ENCODE results near the gene ZSWIM1. TPM values are rescaled to one million over a fixed set of nuclear protein-coding genes. Genes with fewer than 3 reads are reported as not detected.

Gene ZSWIM1
- total and polyA plus RNA-seq, 8 donors = 1.7 to 13.4 (median 3.5) TPM

GRCh38 chr20:45878076-45878761 is 2.8 kb upstream of the ZSWIM1 start:
- Histone ChIP-seq H3K36me3 (peaks cover 17 to 38% (median 34%) of the 10 kb centered on the region in 4 donors), H3K4me1 (peaks cover 10 to 27% (median 21%) of the 10 kb centered on the region in 4 donors), H3K27me3 (no peaks in the 10 kb centered on the region), H3K4me3 (no peak overlapping the region), H3K27ac (no peak overlapping the region), H3K9me3 (no peaks in the 10 kb centered on the region)
- TF ChIP-seq EP300 (IDR thresholded peaks at IDR 0.05) (no peak), POLR2AphosphoS5 (IDR thresholded peaks at IDR 0.05) (no peak), POLR2A (IDR thresholded peaks at IDR 0.05) (no peak), CTCF (IDR thresholded peaks at IDR 0.05) (no peak)
- intact Hi-C loops (cut with DNase I; ENCODE audit: low total_unique reads) = no loop called here
- DNase-seq = peak in 1 of 2 donors; percentile 60
- 73 to 91% (median 83%) methylated on average over 13 of the region's 13 CpGs for WGBS, 5 donors

GRCh38 chr20:45882469-45883099 is 1.6 kb downstream of the ZSWIM1 start:
- Histone ChIP-seq H3K36me3 (peaks cover 19 to 67% (median 61%) of the 10 kb centered on the region in 4 donors), H3K4me1 (peaks cover 16 to 46% (median 32%) of the 10 kb centered on the region in 4 donors), H3K4me3 (no peak overlapping the region), H3K27ac (peak overlapping the region in 1 of 5 donors; percentile 91), H3K27me3 (no peaks in the 10 kb centered on the region), H3K9me3 (no peaks in the 10 kb centered on the region)
- 66 to 88% (median 74%) methylated on average over 4 of the region's 4 CpGs for WGBS, 5 donors
- intact Hi-C loops (cut with DNase I; ENCODE audit: low total_unique reads) = no loop called here
- DNase-seq = no peak
- no peak for TF ChIP-seq POLR2A (IDR thresholded peaks at IDR 0.05)
- TF ChIP-seq CTCF (IDR thresholded peaks at IDR 0.05) = no peak
- no peak for TF ChIP-seq POLR2AphosphoS5 (IDR thresholded peaks at IDR 0.05)
- no peak for TF ChIP-seq EP300 (IDR thresholded peaks at IDR 0.05)

- Histone ChIP-seq H3K4me1 (peaks cover 16 to 47% (median 33%) of the 10 kb centered on the region in 4 donors), H3K4me3 (no peak overlapping the region), H3K27ac (no peak overlapping the region), H3K27me3 (no peaks in the 10 kb centered on the region), H3K9me3 (no peaks in the 10 kb centered on the region), H3K36me3 (peaks cover 15 to 67% (median 57%) of the 10 kb centered on the region in 4 donors)
- intact Hi-C loops (cut with DNase I; ENCODE audit: low total_unique reads) = no loop called here
- DNase-seq = no peak
- TF ChIP-seq CTCF (IDR thresholded peaks at IDR 0.05) (no peak), EP300 (IDR thresholded peaks at IDR 0.05) (no peak), POLR2AphosphoS5 (IDR thresholded peaks at IDR 0.05) (no peak), POLR2A (IDR thresholded peaks at IDR 0.05) (no peak)
- 63 to 86% (median 76%) methylated on average over 8 to 9 of the region's 9 CpGs for WGBS, 5 donors
Measured at GRCh38 chr20:45883100-45883469, 2.1 kb downstream of the ZSWIM1 start.

- TF ChIP-seq POLR2A (IDR thresholded peaks at IDR 0.05) (no peak), CTCF (IDR thresholded peaks at IDR 0.05) (no peak), POLR2AphosphoS5 (IDR thresholded peaks at IDR 0.05) (no peak), EP300 (IDR thresholded peaks at IDR 0.05) (no peak)
- no peak overlapping the region for H3K27ac ChIP-seq
- H3K9me3 ChIP-seq = no peaks in the 10 kb centered on the region
- no peak overlapping the region for H3K4me3 ChIP-seq
- peaks cover 15 to 64% (median 45%) of the 10 kb centered on the region in 4 donors for H3K4me1 ChIP-seq
- WGBS, 5 donors = 83 to 93% (median 91%) methylated on average over 7 to 19 of the region's 19 CpGs
- H3K36me3 ChIP-seq = peaks cover 13 to 64% (median 53%) of the 10 kb centered on the region in 4 donors
- no peak for DNase-seq
- no peaks in the 10 kb centered on the region for H3K27me3 ChIP-seq
- intact Hi-C loops (cut with DNase I; ENCODE audit: low total_unique reads) = no loop called here
Measured at GRCh38 chr20:45886590-45887345, 5.7 kb downstream of the ZSWIM1 start.

Measured in stomach (tissue), 9 donors.